H9 (cell line): ENCODE measurements around the gene PRDM5. TPM values are rescaled to one million over a fixed set of nuclear protein-coding genes. Genes with fewer than 3 reads are reported as not detected.

Source experiments
- DNase-seq: peaks from one replicate; pipeline ENCODE4 v3.0.0-alpha.2; 2017
- H2AFZ ChIP-seq: one replicate; pipeline ENCODE4 v1.6.1; 2013; ENCODE audit warnings: mild to moderate bottlenecking, low read length, control low read depth, moderate library complexity
- H2AK5ac ChIP-seq: 2 replicates; pipeline ENCODE4 v1.6.1; 2013; ENCODE audit warnings: low read length, control low read depth, mixed read lengths; ENCODE audit not compliant: insufficient read length
- H2BK120ac ChIP-seq: one replicate; pipeline ENCODE4 v1.6.1; 2013; ENCODE audit warnings: low read depth, mild to moderate bottlenecking, low read length, control low read depth, inconsistent platforms; ENCODE audit not compliant: poor library complexity, severe bottlenecking
- H2BK12ac ChIP-seq: 2 replicates; pipeline ENCODE4 v1.6.1; 2013; ENCODE audit warnings: low read length, control low read depth, mixed read lengths, low read depth; ENCODE audit not compliant: insufficient read length
- H2BK15ac ChIP-seq: 2 replicates; pipeline ENCODE4 v1.6.1; 2013; ENCODE audit warnings: low read depth, low read length, control low read depth
- H2BK20ac ChIP-seq: one replicate; pipeline ENCODE4 v1.6.1; 2013; ENCODE audit warnings: low read depth, mild to moderate bottlenecking, low read length, control low read depth, inconsistent platforms; ENCODE audit not compliant: poor library complexity, severe bottlenecking
- H2BK5ac ChIP-seq: 2 replicates; pipeline ENCODE4 v1.6.1; 2013; ENCODE audit warnings: low read length, control low read depth, mixed read lengths; ENCODE audit not compliant: insufficient read length
- H3K14ac ChIP-seq: 2 replicates; pipeline ENCODE4 v1.6.1; 2013; ENCODE audit warnings: low read length, control low read depth; ENCODE audit not compliant: insufficient read depth
- H3K18ac ChIP-seq: 2 replicates; pipeline ENCODE4 v1.6.1; 2013; ENCODE audit warnings: low read depth, mild to moderate bottlenecking, mixed read lengths, low read length, control low read depth; ENCODE audit not compliant: insufficient read length
- H3K23ac ChIP-seq: 2 replicates; pipeline ENCODE4 v1.6.1; 2013; ENCODE audit warnings: low read length, control low read depth, mixed read lengths, low read depth; ENCODE audit not compliant: insufficient read length
- H3K23me2 ChIP-seq: 2 replicates; pipeline ENCODE4 v1.6.1; 2013; ENCODE audit warnings: low read depth, mild to moderate bottlenecking, mixed read lengths, low read length, control low read depth; ENCODE audit not compliant: insufficient read length, poor library complexity, severe bottlenecking
- H3K27ac ChIP-seq: 2 replicates; pipeline ENCODE4 v1.5.1; 2013; ENCODE audit warnings: low read length, control low read depth, mixed read lengths, low read depth; ENCODE audit not compliant: insufficient read length
- H3K27me3 ChIP-seq: 2 replicates; pipeline ENCODE4 v1.6.1; 2013; ENCODE audit warnings: low read length, control low read depth, inconsistent platforms; ENCODE audit not compliant: insufficient read depth
- H3K4ac ChIP-seq: 2 replicates; pipeline ENCODE4 v1.6.1; 2013; ENCODE audit warnings: low read depth, mild to moderate bottlenecking, control low read depth, inconsistent platforms, low read length, moderate library complexity
- H3K4me1 ChIP-seq: 2 replicates; pipeline ENCODE4 v1.6.1; 2013; ENCODE audit warnings: low read length, control low read depth, inconsistent platforms; ENCODE audit not compliant: insufficient read depth
- H3K4me2 ChIP-seq: 2 replicates; pipeline ENCODE4 v1.6.1; 2013; ENCODE audit warnings: low read length, control low read depth, mixed read lengths; ENCODE audit not compliant: insufficient read length, insufficient read depth
- H3K56ac ChIP-seq: 2 replicates; pipeline ENCODE4 v1.6.1; 2013; ENCODE audit warnings: low read depth, mild to moderate bottlenecking, mixed read lengths, low read length, control low read depth; ENCODE audit not compliant: insufficient read length
- H3K79me1 ChIP-seq: 2 replicates; pipeline ENCODE4 v1.6.1; 2013; ENCODE audit warnings: low read depth, mild to moderate bottlenecking, moderate library complexity, low read length, control low read depth, inconsistent platforms; ENCODE audit not compliant: insufficient read depth, poor library complexity, severe bottlenecking
- H3K79me2 ChIP-seq: 2 replicates; pipeline ENCODE4 v1.6.1; 2013; ENCODE audit warnings: low read length, control low read depth, inconsistent platforms; ENCODE audit not compliant: insufficient read depth
- H3K9ac ChIP-seq: 2 replicates; pipeline ENCODE4 v1.6.1; 2013; ENCODE audit warnings: low read length, control low read depth, mixed read lengths; ENCODE audit not compliant: insufficient read length; ENCODE audit errors: extremely low read depth
- H3K9me3 ChIP-seq: one replicate; pipeline ENCODE4 v1.6.1; 2013; ENCODE audit warnings: low read depth, low read length, inconsistent platforms; ENCODE audit not compliant: control insufficient read depth
- H3T11ph ChIP-seq: one replicate; pipeline ENCODE4 v1.6.1; 2013; ENCODE audit warnings: mild to moderate bottlenecking, low read length, control low read depth, inconsistent platforms
- H4K20me1 ChIP-seq: one replicate; pipeline ENCODE4 v1.6.1; 2013; ENCODE audit not compliant: control insufficient read depth, insufficient read length, insufficient read depth
- H4K5ac ChIP-seq: 2 replicates; pipeline ENCODE4 v1.6.1; 2013; ENCODE audit warnings: low read depth, mild to moderate bottlenecking, mixed read lengths, low read length, control low read depth; ENCODE audit not compliant: insufficient read length
- H4K8ac ChIP-seq: replicated peaks from 2 replicates; pipeline ENCODE4 v1.6.1; 2013; ENCODE audit warnings: low read length, control low read depth, mixed read lengths, low read depth; ENCODE audit not compliant: insufficient read length
- H4K91ac ChIP-seq: 2 replicates; pipeline ENCODE4 v1.6.1; 2013; ENCODE audit warnings: low read depth, mild to moderate bottlenecking, moderate library complexity, mixed read lengths, low read length, control low read depth; ENCODE audit not compliant: insufficient read length
- H3K27ac Mint-ChIP-seq, 3 experiments: 2 replicates in 2 of 3; 3 replicates in 1 of 3; pipeline ENCODE4 v1.8.0; 2020 to 2021; ENCODE audit warnings: mixed read lengths in 3 of 3, mild to moderate bottlenecking in 1 of 3, moderate library complexity in 1 of 3
- H3K27me3 Mint-ChIP-seq: 2 replicates; pipeline ENCODE4 v1.8.0; 2021; ENCODE audit warnings: low read depth, mild to moderate bottlenecking, moderate library complexity, mixed read lengths
- H3K36me3 Mint-ChIP-seq, 3 experiments: 2 replicates in 2 of 3; 3 replicates in 1 of 3; pipeline ENCODE4 v1.8.0; 2020 to 2021; ENCODE audit warnings: low read depth in 3 of 3, mixed read lengths in 3 of 3; ENCODE audit not compliant: insufficient read depth in 1 of 3
- H3K4me1 Mint-ChIP-seq, 2 experiments: 2 replicates each; pipeline ENCODE4 v1.8.0; 2020; ENCODE audit warnings: mixed read lengths in 2 of 2
- H3K4me3 Mint-ChIP-seq, 2 experiments: 2 replicates in 1 of 2; 3 replicates in 1 of 2; pipeline ENCODE4 v1.8.0; 2020 to 2021; ENCODE audit warnings: mild to moderate bottlenecking in 2 of 2, mixed read lengths in 2 of 2, moderate library complexity in 1 of 2
- H3K9me3 Mint-ChIP-seq, 2 experiments: 2 replicates in 1 of 2; 3 replicates in 1 of 2; pipeline ENCODE4 v1.8.0; 2020; ENCODE audit warnings: mild to moderate bottlenecking in 2 of 2, mixed read lengths in 2 of 2, moderate library complexity in 1 of 2
- CTCF ChIP-seq: fragments of 200-600 bp; sonication (generic); conservative IDR thresholded peaks from 3 replicates; pipeline ENCODE4 v1.8.0; 2021; ENCODE audit warnings: antibody characterized with exemption, mild to moderate bottlenecking
- total RNA-seq: library from RNA; stranded (reverse); gene quantifications from 2 replicates; pipeline ENCODE4 v1.2.1, GENCODE V29; 2021

Gene PRDM5
- total RNA-seq, 1 experiment from 2014 or later: 21.7 TPM

GRCh38 chr4:120939693-120940092 lies 17.2 kb upstream of the PRDM5 start:
- H3K27me3 ChIP-seq: no peaks in the 10 kb centered on the region
- no peak overlapping the region for H2AFZ ChIP-seq
- Mint-ChIP-seq H3K36me3 (peaks cover 0 to 7% (median 0%) of the 10 kb centered on the region in 3 experiments; a peak in 1 of 7 replicates), H3K4me3 (no peak overlapping the region), H3K4me1 (no peaks in the 10 kb centered on the region), H3K27me3 (no peaks in the 10 kb centered on the region), H3K27ac (no peak overlapping the region), H3K9me3 (peaks cover 0 to 2% of the 10 kb centered on the region in 2 experiments; a peak in 3 of 5 replicates)
- no peak overlapping the region for H2BK12ac ChIP-seq
- no peak overlapping the region for H3K9ac ChIP-seq
- H3K79me2 ChIP-seq: no peaks in the 10 kb centered on the region
- no peaks in the 10 kb centered on the region for H3K23me2 ChIP-seq
- H2AK5ac ChIP-seq: no peak overlapping the region
- no peaks in the 10 kb centered on the region for H3K9me3 ChIP-seq
- no peak overlapping the region for H2BK5ac ChIP-seq
- no peak for TF ChIP-seq CTCF
- H3K79me1 ChIP-seq: no peaks in the 10 kb centered on the region
- H3K4ac ChIP-seq: no peak overlapping the region
- H3K14ac ChIP-seq: no peak overlapping the region
- no peaks in the 10 kb centered on the region for H3K4me1 ChIP-seq
- H3K27ac ChIP-seq: no peak overlapping the region
- H2BK120ac ChIP-seq: no peak overlapping the region
- H2BK20ac ChIP-seq: no peak overlapping the region
- no peaks in the 10 kb centered on the region for H4K20me1 ChIP-seq
- H2BK15ac ChIP-seq: no peak overlapping the region
- no peak overlapping the region for H4K91ac ChIP-seq
- no peak overlapping the region for H3T11ph ChIP-seq
- no peak overlapping the region for H3K56ac ChIP-seq
- no peak for DNase-seq
- H3K18ac ChIP-seq: no peak overlapping the region
- no peak overlapping the region for H4K8ac ChIP-seq
- H3K4me2 ChIP-seq: no peak overlapping the region
- H4K5ac ChIP-seq: no peak overlapping the region
- H3K23ac ChIP-seq: no peak overlapping the region
